Amniotic stem cell (primary cell): ENCODE results near the gene EML4.

Source experiments
- DNase-seq: peaks from one replicate; lab custom pipeline; 2025; lab: John Stamatoyannopoulos, UW

Gene EML4

DNA sequence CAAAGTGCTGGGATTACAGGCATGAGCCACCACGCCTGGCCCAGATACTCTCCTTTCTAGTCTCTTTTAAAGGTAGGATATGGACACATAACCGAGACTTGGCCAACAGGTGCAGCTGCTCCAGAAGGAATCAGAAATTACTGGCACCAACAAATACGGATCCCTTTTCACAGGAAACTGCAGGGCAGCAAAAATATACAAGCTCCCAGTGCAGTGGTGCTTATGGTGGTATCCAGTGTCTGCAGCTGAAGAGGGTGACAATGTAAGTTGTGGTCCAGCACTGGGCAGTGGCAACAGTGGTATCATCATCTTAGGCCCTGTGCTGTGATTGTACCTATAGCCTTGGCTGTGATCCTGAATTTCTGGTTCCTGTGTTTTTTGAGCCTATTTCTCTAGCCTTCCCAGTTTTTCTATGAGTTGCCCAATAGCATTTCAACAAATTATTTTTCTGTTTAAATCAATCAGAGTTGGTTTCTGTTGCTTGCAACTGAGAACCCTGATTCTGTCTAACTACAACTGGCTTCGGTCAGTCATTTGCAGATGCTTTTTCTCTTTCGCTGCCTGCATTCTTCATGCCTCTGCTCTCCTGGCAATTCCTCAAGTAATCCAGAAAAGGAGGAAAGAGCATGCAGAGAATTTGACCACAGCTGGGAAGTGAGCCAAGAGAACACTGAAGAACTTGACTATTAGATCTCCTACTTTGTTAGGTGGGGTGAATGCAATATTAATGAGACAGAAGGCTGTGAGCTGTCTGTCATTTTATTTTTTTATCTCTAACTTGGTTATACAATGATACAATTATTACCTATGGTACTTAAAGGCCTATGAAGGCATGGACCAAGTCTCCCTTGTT, 30.8 kb upstream of the EML4 start:
- DNase-seq = peak; percentile 79

DNA sequence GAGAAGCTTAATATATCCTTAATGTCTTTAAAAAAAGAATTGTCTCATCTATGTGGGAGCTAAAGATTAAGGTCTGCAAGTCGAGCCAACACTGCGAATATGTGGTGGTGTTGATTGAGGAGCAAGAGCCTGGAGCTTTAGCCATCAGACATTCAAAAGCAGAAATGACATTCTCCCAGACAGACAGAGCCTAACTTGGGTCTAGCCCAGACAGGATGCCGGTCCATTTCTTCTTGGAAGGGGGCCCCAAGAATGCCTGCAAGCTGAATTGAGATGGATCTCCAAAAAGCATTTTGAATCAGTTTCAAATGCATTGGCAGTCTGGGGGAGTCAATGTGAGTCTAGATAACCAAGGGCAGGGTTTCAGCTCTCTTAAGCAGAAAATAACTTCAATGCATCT, 30.1 kb upstream of the EML4 start:
- DNase-seq = no peak

DNA sequence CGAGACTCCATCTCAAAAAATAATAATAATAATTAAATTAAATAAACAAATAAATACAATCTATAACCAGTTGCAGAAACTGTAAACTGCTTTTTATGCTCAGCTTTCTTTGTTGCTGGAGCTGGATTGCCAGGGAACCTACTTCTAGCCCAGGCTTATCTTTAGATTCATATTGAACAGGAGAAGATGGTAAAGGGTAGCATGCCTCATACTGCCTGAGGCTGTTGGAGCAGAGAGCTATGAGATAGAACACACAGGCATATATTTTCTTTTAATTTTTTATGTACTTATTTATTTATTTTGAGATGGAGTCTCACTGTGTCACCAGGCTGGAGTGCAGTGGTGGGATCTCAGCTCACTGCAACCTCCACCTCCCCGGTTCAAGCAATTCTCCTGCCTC, 28.7 kb upstream of the EML4 start:
- DNase-seq = no peak

DNA sequence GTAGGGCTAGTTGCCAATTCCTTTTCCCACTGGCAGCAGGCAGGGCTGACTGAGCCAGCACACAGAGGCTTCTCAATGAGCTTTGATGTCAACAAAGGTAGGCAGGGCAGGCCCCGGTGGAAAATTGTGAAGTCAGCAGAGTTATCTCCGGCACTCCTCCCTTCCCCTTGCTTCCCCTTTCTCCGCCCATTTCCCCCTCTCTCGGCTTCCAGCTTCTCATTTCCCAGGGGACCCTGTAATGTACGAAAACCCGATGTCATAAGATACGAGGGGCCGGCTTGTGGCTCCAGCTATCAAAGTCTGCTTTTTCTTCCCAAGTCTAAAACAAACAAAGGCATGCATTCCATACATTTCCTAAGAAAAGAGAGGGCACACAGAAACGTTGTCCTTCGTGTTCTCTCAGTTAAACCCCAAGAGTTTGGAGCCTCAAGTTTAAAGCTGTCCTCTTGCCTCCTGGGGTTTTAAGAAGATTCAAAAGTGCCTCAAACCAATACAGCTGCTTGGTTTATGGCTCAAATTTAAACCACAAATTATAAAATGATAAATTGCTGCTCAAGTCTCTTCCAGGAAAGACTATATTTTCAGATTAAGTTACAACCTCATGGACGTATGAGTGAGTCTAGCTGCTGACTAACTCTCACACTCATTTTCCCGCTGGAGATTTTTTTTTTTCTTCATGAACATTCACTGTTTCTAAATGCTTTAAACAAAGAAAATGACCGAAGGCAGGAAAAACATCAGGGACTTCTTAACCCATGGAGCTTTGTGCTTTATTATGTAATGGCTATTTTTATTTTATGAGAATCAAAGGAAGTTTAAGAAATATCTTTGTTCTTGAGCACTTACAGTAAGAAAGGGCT, 27.2 kb upstream of the EML4 start:
- peak; percentile 54 for DNase-seq

DNA sequence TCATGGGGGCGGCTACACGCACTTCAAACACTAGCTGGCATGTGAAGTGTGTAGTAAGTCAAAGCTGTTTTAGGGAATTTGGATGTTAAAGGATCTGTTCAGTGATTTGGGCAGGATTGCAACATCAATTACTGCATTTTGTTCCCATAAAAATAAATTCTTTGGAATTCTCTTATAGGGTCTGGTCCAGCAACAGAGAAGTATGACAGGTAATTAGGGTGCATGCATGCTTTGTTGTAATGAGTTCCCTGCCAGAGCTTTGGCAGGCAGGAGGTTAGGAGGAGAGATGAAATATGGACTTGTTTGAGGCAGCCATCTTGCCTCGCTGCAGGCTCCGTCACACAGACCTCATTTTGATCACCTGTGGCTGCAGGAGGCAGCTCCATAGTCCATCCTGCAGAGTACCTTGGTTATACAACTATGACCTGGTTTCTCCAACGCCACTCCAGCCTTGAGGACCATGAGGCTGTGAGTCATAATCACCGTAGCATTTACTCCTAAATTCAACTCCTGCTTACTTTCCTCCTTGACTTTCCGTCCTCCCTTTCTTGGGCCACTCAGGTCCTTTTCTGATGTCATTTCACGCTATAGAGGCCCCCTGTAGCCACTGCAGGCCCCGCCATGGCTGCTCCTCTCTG, 26.5 kb upstream of the EML4 start:
- DNase-seq = no peak

GRCh38 chr2:42147641-42148274, 21.4 kb upstream of the EML4 start:
- DNase-seq = peak; percentile 28

- DNase-seq = no peak
Observed at GRCh38 chr2:42150159-42150558, 19.0 kb upstream of the EML4 start.

DNA sequence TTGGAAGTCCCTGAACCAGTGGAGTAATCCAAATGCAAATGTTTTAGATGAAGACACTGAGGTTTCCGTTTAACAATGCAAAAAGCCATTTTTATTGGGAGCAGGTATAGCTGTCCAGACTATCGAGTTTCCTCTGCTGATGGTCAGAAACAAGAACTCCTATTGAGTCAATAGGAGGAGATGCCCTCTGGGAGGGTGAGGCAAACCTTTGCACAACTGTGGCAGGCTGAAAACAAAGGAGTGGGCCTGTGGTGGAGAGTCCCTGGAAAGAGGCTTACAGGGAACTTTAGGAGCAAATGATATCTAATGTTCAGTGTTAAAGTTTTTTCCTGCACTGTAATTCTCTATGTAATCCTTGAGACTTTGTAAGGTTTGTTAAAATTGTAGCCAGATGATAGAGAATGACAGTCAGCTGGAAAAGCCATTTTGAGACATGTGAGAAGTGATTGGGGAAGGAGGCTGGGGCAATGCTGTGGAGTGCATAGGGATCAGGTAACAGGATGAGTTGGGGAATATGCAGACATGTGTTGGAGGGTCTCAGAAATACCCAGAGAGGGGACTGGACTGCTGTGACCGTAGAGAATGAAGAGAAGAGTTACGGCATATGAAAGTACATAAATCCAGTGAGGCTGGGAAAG, 15.1 kb upstream of the EML4 start:
- no peak for DNase-seq

- DNase-seq = no peak
Observed at GRCh38 chr2:42156721-42157120, 12.4 kb upstream of the EML4 start.

- DNase-seq = no peak
Observed at GRCh38 chr2:42161444-42161843, 7.7 kb upstream of the EML4 start.

- no peak for DNase-seq
Observed at GRCh38 chr2:42163444-42164045, 5.6 kb upstream of the EML4 start.

- DNase-seq = no peak
Observed at GRCh38 chr2:42164046-42164445, 5.1 kb upstream of the EML4 start.

- DNase-seq = no peak
Observed at GRCh38 chr2:42164971-42165370, 4.2 kb upstream of the EML4 start.

- DNase-seq = no peak
Observed at GRCh38 chr2:42167458-42167857, 1.7 kb upstream of the EML4 start.

DNA sequence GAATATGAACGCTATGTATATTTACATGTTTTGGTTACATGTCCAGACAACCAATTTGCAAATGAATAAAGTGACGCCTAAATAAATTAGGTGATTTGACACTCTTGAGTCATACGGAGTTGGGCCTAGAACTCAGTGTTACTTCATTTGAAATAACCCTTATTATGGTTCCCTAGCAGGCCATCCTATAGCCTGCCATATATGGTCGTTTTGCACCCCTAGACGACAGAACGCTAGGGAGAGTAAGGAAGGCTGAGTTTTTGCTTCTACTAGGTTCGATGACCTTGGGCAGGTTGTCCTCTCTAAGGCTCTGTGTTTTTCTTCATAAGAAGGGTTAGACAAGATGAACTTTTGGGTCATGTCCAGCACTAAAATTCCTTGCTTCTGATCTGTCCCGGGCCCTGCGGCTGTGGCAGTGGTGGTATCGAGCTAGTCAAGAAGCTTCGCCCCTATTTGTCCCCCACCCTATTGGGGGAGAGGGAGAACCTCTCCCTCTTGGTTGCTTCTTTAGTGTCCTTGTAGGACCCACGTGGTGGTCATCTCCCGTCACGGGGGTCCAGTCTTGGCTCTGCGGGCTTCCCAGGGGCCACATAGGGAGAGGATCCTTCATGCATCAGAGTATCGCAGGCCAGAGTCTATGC, 574 bp upstream of the EML4 start:
- no peak for DNase-seq

DNA sequence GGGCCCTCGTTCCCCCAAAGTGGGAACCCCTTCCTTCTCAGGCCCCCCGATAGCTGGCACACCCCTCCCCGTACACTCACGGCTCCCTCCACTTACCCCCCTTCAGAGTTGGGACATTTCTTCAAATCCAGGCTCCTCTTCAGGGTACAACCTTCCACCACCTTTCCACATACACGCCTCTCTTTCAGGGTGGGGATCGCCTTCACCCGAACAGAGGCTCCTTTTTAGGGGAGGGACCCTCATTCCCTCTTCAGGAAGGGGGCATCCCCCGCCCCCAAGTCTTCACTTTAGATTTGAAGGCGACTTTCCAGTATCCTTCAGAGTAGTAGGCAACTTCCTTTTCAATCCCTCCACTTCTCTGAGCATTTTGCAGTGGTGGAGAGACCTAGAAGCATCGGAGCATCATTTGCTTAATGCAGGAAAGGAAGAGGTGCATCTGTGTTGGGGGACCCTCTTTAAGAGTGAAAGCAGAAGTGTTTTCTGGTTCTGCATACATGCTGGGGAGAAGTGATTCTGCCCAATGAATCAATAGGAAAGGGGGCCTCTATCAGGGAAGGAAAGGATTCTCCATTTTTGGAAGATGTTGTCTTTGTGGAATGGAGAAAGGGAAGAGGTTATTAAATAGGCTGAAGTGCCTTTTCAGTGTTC, 845 bp downstream of the EML4 start:
- DNase-seq = no peak

DNA sequence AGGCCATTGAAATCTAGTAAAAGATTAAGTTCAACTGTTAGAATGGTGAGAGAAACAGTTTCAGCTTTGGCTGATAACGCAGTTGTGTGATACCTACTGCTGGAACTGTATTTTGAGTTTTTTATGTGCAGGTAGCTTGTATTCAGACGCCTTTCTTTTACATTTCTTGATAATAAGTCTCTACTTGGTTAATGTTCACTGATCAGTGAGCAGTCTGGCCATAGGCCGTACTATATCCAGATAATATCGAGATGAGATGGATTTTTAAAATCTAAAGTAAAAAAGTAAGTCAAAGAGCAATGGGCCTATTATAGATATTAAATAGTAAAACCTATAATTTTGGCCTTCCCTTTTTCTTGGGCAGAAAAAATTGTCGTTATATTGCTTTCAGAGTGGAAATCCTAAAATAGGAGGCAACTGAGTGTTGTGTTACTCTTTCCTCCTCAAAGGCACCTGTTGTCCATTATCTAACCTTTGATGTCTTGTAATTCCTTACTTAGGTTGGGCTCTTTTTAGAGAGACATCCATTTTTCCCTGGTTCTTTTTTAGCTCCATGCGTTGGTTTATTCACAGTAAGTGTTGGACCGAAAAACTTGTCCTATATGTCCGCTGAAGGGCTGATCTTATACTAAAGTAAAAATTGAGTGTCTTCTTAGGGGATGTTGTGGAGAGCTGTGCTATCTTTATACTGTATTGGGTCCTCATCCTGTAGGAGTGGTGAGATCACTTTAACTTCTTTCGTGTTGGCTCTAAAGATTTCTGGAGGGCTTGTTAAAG, 1.7 kb downstream of the EML4 start:
- DNase-seq = no peak

DNA sequence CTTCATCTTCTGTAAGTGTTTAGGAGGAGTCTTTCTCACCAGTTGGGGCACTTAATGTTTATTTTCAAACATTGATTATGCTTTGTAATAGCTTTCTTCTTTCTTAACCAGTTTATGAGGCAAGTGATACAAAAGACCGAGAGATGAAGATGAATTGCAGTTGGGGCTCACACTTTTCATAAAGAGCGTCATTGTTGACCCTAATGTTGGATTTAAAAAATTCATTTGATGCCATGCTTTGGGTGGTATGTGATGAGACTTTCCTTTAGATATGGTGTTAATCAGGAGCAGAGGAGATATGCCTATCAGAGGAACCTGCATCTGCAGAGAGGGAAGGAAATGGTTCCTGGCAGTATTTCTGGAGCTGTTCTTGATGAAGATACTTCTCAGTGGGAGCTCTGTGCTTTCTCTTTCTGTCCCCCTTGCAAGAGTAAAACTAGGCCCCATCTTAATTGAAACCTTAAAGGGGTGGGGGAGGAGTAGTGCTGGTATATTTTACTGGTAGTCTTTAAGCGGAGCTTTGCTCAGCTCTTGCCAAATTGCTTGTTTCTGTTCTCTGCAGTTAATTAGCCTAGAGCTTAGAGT, 2.3 kb downstream of the EML4 start:
- DNase-seq = no peak

GRCh38 chr2:42172020-42172419, 2.9 kb downstream of the EML4 start:
- no peak for DNase-seq
